GM21825 (cell line): ENCODE results near the gene SLC66A1.

Experiments used
- ATAC-seq: cut with Tn5 transposase; IDR thresholded peaks from one replicate; pipeline ENCODE4 v1.9.1; 2021; ENCODE audit warnings: mild to moderate bottlenecking, moderate library complexity; ENCODE audit not compliant: unreplicated experiment

SLC66A1 gene

GRCh38 chr1:19324665-19324990 lies 12.5 kb downstream of the SLC66A1 start:
- no peak for ATAC-seq

GRCh38 chr1:19325368-19325957 lies 13.3 kb downstream of the SLC66A1 start:
- no peak for ATAC-seq

GRCh38 chr1:19325958-19326747 lies 14.0 kb downstream of the SLC66A1 start:
- ATAC-seq: no peak

- no peak for ATAC-seq
Observed at GRCh38 chr1:19326748-19327065, 14.6 kb downstream of the SLC66A1 start.

DNA sequence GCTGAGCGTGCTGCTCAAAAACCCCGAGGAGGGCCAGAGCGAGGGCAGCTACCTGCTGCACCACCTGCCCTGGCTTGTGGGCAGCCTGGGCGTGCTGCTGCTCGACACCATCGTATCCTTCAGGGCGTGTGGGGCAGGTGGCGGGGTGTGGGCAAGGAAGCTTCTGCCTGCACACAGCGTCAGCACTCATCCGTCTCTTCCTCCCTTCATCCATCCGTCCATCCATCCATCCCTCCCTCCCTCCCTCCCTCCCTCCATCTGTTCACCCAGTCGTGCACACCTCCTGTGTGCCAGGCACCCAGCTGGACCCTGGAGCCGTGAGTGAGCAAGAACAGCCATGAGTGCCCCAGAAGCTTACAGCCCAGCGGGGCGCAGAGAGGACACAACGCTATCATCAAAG lies 15.2 kb downstream of the SLC66A1 start:
- no peak for ATAC-seq

- no peak for ATAC-seq
Observed at GRCh38 chr1:19327736-19328135, 15.6 kb downstream of the SLC66A1 start.

DNA sequence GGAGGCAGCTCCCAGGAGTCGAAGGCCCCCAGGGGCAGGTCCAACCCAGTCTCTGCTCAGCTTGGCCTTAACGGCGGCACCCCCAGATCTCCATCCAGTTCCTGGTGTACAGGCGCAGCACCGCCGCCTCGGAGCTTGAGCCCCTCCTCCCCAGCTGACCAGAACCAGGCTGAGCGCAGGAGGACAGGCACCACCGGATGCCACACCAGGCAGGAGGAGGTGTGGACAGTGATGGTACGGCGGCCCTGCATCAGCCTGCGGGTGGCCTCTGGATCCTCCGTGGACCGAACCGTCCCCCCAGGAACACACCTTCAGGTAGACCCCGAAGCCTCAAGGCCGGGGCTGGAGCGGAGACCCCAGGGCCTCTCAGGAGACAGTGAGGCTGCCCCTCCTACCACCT lies 16.4 kb downstream of the SLC66A1 start:
- no peak for ATAC-seq

- ATAC-seq: no peak
Observed at GRCh38 chr1:19329188-19329587, 17.1 kb downstream of the SLC66A1 start.

DNA sequence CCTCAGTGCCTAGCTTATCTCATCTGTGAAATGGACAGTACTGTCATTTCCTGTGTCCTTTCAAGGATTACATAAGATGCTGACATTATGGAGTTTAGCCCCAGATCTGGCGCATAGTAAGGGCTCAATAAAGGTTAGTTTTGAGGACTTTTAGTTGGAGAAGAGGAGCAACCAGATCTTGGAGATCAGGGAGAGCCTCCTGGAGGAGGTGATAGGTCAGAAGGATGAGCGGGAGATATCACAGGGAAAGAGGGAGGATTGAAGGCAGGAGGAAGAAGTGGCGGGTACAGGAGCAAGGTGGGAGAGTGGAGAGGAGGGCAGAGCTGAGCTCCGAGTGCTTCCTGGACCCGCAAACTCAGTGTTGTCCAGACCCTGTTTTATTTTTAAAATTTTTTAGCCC lies 17.5 kb downstream of the SLC66A1 start:
- no peak for ATAC-seq

DNA sequence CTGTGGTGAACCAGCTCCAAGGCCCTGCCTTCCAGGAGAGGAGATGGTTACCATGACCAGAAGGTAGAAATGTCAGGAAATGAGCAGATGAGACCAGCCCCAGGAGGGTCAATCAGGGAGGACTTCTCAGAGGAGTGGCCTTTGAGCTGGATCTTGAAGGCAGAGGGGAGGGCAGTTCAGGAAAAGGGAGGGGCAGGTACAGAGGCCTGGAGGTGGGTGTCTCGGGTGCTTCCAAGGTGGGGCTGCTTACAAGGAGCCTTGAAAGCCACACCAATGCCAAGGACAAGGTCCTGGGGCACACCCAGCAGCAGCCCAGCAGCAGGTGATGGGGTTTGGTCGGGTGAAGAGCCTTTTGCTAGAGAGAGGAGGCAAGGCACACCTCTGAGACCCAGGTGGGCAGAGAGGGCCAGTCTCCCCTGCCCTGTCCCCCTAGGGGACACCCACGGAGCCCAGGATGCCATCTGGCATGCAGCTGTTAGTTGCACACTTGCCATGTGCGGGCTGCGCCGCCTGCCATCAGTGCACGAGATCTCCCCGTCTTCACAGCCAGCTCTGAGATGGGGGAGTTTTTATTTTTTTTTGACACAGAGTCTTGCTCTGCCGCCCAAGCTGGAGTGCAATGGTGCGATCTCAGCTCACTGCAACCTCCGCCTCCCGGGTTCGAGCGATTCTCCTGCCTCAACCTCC lies 18.5 kb downstream of the SLC66A1 start:
- no peak for ATAC-seq

DNA sequence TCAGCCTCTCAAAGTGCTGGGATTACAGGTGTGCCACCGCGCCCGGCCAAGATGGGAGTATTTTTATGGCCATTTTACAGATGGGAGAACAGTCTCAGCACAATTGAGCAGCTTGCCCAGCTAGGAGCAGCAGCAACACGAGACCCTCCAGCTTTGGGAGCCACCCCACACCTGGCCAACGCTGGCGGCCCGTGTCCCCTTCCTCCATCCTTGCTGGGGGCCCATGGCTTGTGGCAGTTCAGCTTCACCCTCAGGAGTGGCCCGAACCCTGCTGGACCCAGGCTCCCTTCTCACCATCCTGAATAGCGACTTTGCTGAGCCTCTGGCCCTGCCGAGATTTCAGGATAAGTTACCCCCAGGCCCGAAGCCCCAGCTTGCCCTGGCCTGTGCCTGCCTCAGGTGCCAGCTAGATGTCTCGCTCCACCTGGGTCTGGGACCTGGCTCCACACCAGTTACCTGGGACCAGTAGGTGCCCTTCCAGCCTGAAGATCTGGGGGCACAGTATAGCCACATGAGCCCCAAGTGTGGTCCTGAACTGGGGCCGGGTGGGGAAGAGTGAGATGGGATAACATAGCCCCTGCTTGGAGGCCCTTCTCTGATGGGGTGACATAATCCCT lies 19.2 kb downstream of the SLC66A1 start:
- no peak for ATAC-seq

DNA sequence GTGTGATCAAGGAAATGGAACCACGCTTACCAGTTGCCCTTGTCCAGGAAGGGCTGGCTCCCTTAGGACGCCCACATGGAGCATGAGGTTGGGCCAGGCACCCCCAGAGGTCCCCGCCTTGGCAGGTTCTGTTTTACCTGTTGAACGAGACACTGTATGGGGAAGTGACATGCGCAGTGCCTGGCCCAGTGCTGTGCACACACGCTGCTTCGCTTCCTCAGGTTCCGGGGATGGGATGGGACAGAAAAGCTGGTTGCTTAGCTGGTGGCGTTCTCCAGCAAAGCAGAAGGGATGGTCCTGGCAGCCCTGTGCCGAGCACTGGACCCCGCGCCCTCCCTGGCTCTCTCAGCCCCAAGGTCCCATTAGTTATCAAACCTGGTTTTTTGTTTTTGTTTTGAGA lies 20.7 kb downstream of the SLC66A1 start:
- ATAC-seq: no peak

DNA sequence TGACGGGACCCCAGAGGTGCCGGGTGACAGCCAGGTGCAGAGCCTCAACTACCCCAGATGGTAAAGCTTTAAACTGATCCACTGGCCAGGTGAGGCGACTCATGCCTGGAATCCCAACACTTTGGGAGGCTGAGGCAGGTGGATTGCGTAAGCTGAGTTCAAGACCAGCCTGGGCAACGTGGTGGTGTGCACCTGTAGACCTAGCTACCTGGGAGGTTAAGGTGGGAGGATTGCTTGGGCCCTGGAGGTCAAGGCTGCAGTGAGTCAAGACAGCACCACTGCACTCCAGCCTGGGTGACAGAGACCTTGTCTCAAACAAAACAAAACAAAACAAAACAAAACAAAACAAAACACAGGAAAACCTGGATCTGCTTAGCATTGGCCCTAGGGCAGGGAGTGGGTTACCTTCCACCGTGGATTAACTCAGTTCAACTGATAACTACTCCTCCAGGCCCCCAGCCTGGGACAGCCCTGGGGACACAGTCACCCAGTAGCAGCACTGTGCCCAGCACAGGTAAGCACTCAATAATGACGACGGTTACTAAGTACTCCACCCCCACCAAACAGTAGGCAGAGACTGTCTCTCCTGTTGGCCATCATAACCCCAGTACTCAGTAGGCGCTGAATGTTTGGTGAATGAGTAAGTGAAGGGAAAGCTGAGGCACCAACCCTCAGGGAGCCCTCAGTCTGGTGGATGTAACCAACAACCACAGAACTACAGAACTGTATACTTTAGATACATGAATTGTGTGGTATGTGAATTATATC lies 21.6 kb downstream of the SLC66A1 start:
- ATAC-seq: no peak

- no peak for ATAC-seq
Observed at GRCh38 chr1:19336543-19336942, 24.4 kb downstream of the SLC66A1 start.

DNA sequence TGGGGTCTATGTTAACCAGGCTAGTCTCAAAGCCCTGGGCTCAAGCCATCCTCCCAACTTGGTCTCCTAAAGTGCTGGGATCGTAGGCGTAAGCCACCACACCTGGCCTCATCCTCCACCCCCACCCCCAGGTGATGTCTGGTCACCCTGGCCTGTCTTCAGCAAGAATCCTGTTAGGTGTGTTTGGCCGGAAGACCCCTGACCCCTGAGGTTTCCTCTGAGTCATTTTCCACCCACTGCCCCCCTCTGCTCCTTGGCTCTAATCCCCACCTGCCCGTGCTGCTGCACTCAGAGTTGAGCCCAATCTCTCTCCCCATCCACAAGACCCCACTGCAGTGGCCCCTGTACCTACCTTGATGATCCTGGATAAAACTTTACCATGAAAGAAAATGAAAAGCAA lies 25.2 kb downstream of the SLC66A1 start:
- no peak for ATAC-seq

- no peak for ATAC-seq
Observed at GRCh38 chr1:19338323-19338762, 26.2 kb downstream of the SLC66A1 start.

DNA sequence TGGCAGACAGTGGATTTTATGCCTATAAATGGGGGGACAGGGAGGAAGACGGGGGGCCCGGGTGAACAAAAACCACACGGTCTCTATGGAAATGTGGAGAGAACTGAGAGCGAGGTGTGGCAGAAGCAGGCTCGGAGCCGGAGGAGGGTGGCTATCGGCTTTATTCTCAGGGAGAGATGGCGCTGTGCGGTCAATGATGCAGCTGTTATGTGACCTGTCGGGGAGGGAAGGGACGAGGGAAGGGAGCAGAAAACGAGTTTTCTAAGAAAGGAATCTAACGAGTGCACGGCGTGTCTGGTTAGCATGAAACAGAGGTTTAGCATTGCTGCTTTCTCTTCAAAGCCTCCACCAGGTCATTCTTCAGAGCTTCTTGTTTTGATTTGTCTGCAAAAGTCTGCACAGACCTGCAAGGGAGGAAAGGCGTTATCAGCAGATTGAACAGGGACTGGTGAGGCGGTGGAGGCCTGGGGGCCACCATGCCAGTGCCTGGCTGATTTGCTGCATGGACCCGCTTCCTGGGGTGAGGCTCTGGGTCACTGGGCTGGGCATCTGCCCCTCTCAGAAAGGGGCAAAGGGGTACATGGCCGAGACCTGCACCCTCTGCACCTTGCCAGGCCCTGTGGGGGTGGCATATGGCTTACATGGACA lies 27.2 kb downstream of the SLC66A1 start:
- no peak for ATAC-seq

GRCh38 chr1:19340387-19340937 lies 28.3 kb downstream of the SLC66A1 start:
- no peak for ATAC-seq

DNA sequence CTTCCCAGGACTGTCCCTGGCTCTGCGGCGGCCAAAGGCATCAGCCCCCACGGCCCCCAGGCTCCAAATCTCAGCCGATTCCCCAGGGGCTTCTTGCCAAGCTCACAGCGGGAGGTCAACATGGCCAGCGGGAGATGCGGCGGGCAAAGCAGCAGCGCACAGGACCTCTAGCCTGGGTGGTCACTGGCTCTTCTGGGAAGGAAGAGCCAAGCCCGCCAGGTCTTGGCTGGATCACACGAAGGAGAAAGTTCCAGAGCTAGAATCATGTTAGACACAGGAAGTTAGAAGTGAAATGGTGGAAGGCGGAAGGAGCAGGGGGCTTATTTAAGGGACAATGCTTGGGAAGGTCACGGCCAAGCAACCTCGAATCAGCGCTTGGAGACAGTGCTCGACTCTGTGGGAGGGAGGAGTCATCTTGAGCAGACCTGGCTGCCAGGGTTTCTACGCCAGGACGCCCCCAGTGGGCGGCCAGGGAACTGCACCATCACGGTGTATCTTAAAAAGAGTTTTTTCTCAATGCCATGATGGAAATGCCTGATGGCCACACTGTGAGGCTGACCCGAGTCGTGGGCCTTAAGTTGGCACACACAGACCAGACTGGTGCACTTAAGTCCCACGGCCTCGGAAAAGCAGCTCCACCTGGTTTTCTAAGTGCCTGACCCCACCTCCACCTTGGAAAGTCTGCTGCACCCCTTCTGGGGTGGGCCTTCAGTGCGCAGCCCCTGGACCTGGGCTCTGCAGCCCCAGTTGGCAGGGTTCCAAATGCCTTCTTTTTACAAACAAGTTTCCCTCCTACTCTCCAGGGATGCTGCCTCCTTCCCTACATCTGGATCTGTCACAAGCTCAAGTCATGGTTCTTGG lies 29.3 kb downstream of the SLC66A1 start:
- no peak for ATAC-seq
